T-helper 22 cell (primary cell): ENCODE results near the gene GALM.
"Not testable (repeated sequence)": the region's sequence is repeated elsewhere in the genome, so short reads cannot be mapped to it uniquely, and the experiment has no call there.

Source experiments
- DNase-seq: peaks from one replicate; pipeline ENCODE4 v3.0.0-alpha.2; 2020; ENCODE audit warnings: low read depth

GALM gene

DNA sequence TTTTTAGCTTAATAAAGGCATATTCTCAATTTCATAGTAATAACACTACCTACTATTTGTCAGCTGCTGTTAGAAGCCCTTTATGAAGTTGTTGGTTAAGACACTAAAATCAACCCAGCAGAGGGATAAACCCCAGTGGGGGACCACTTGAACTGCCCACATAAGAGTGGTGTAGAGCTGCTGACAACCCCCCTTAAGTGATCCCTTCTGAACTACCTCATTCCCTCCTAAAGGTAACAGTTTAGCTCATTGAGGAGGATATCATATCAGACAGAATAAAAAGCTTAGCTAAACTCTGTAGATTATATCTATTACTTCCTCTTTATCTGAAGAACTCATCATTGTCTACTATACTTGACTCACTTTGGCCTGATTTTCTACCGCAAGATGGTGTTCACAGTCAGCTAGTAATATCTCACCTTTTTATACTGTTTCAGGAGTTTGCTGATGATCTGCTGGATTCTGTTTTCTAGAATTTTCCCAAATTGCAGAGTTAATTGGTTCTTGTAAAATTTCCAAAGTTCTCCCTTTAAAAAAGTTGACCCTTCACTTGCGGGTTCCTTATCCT, 16.2 kb downstream of the GALM start:
- peak; percentile 32 for DNase-seq

DNA sequence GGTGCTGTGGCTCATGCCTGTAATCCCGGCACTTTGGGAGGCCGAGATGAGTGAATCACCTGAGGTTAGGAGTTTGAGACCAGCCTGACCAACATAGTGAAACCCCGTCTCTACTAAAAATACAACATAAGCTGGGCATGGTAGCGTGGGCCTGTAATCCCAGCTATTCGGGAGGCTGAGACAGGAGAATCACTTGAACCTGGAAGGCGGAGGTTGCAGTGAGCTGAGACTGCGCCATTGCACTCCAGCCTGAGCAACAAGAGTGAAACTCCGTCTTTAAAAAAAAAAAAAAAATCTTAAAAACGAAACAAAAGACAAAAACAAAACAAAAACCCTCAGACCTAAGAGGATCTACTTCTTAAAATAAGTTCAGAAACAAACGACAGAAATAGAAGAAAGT, 16.7 kb downstream of the GALM start:
- DNase-seq = not testable (repeated sequence)

DNA sequence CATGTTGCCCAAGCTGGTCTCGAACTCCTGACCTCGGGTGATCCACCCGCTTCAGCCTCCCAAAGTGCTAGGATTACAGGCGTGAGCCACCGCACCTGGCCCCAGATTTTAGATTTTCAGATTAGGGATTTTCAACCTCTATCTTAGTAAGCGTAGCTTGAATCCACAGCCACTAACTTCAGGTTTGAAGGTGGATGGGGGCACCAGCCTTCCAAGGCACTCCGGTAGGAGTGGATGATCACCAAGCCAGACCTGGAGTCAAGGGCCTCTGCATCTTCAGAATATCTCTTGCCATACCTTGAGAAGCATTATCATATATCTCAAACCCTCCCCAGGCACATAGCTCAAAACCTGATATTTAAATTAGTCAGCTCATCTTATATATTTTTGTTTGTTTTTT, 17.9 kb downstream of the GALM start:
- no peak for DNase-seq

DNA sequence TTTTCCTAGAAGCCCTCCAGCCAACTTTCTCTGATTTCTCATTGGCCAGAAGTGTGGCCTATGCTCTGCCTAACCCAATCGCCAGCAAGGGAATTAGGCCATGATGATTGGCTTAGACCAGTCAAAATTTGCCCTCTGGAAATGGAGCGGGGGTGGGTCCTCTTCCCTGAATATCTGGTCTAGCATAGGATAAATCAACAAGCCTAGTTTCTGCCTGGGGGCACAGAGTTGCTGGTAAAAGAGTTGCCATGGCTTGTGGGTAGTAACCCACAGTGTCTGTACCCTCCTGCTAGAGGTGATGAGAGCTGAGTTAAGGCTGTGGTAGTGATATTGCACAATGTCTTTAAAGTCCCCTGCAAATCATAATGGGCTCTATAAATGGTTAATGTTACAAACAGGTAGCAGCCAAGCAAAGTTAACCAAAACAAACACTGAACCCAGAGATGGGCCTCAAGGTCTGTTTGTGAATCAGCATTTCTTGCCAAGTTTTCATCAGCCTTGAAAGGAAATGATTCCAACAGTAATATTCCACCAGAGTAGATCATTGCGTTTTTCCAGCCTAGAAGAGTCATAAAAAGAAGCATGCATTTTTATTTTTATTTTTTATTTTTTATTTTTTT, 19.3 kb downstream of the GALM start:
- DNase-seq = no peak

DNA sequence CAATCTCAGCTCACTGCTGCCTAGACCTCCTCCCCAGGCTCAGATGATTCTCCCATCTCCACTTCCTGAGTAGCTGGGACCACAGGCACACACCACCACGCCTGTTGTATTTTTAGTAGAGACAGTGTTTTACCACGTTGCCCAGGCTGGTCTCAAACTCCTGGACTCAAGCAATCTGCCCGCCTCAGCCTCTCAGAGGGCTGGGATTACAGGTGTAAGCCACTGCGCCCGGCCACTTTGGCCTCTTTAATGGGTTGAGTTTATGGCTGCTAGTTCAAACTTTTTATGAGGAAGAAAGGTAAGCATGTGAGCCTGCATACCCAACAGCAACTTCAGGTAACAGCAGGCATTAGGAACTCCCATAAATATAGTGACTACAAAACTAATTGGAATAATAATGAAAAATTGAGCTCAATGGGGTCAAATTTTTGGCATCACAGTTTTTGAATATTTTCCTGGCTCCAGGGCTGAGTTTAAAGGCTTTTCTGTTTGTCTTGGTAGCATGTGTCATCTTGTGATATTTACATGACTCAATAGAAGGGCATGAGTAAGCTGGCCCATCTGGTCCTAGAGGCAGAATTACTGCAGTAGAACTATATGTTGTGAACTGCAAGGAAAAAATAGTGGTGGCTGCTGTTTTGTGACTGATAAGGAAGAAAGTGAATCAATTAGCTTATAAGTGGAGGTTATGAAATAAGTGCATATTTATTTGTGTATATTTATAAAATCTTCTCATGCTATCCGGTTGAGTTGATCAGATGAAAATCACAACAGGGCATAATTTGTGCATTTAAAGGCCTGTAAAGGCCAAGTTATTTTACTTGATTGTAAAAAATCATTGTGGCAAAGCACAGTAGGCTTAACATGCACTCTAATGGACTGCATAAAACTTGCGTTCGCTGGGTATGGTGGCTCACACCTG, 24.8 kb downstream of the GALM start:
- no peak for DNase-seq

DNA sequence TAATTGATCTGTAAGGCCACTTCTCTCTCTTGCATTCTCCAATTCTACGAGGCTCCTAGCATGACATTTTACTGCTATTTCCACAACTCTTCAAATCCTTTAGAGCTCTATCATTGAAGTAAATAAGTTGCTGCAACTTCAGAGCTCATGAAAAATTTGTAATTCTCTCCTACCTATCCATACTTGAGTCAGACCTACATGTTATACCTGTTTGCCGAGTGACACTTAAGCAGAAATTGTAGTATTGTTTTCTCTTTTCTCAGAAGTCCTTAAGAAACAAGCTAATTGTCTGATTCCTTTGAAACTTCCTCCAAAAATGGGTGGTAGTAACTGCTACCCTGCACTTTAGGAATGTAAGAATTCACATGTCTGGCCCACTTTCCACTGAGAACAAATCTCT, 26.1 kb downstream of the GALM start:
- DNase-seq = no peak

DNA sequence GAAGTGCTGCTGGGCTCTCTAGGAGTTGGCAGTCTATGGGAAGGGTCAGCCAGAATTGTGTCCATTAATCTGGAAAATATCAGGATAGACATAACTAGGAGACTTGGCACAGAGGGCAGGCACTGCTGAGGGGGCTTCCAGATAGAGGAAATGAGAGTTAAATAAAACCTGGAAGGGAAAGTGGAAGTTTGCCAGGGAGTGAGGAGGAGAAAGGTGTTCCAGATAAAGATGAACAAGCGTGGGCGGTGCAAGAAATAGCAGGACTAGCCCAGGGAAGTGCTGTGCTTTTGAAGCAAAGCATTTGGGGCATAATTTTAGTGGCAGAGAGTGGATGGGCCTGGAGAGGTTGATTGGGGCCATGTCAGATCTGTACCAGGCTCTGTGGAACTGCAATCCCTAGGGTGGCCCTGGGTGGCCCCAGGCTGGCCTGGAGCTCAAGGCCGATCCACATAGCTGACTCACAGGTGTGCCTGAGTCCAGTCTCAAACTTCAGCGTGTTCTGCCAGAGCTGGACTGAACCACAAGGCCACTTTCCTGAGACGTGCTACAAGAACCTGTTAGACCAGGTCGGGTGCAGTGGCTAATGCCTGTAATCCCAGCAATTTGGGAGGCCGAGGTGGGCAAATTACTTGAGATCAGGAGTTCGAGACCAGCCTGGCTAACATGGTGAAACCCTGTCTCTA, 26.9 kb downstream of the GALM start:
- DNase-seq = no peak

DNA sequence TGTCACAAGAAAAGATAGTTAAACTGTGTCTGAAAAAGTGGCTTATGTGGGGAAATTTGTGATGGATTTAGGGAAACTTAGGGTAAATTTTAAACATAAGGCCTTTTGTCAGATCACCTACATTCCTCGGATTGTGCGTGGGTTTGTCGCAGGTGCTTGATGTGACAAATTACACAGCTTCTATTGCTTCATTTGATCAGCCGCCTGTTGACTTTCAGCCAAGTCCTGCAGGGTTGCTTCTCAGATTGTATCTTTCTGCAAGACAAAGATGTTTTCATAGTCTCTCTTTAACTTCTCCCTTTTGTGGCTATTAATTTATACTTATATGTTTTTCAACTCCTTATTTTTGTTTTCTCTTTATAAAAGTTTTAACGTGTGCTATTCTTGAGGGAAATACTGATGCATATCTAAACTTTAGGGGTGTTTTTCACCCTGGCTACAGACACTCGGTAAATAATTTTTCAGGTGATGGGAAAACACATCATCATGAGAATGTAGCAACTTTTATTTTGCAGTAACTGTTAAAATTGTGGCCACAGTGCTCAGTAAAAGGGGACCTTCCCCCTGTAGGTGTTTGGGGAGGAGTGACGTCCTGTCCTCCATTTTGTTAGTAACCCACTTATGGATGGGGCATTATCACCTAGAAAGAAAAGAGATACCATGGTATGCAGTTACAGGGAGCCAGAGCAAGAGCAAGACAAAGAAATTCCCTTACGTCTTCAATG, 31.4 kb downstream of the GALM start:
- peak; percentile 50 for DNase-seq

DNA sequence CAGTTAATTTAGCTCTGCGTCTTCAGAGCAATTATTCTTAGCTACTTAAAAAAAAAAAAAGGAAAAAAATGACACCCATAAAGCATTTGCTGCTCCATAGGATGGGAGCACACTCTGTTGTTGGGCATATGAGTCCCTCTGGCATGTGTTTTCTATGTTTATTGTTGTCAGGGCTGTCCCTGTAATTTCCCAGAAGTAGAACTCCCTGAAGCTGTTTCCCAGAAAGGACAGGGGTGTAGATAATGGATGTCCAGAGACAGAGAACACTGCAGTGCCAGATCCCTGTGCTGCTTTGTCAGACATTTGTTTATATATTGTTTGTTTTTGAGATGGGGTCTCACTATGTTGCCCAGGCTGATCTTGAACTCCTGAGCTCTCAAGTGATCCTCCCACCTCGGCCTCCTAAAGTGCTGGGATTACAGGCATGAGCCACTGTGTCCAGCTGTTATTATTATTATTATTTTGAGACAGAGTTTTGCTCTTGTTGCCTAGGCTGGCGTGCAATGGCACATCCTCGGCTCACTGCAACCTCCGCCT, 32.6 kb downstream of the GALM start:
- DNase-seq = no peak

DNA sequence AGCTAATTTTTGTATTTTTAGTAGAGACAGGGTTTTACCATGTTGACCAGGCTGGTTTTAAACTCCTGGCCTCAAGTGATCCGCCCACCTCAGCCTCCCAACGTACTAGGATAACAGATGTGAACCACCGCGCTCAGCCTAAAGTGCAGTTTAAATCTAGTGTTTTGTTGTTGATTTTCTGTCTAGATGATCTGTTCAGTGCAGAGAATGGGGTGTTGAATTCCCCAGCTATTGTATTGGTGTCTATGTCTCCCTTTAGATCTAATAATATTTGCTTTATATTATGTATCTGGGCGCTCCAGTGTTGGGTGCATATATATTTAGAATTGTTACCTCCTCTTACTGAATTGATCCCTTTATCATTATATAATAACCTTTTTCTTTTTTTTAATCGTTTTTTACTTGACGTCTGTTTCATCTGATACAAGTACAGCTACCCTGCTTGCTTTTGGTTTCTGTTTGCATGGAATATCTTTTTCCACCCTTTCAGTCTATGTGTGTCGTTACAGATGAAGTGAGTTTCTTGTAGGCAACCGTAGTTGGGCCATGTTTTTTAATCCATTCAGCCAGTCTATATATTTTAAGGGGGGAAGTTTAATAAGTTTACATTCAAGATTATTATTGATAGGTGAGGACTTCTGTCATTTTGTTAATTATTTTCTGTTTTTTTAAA, 34.3 kb downstream of the GALM start:
- no peak for DNase-seq

DNA sequence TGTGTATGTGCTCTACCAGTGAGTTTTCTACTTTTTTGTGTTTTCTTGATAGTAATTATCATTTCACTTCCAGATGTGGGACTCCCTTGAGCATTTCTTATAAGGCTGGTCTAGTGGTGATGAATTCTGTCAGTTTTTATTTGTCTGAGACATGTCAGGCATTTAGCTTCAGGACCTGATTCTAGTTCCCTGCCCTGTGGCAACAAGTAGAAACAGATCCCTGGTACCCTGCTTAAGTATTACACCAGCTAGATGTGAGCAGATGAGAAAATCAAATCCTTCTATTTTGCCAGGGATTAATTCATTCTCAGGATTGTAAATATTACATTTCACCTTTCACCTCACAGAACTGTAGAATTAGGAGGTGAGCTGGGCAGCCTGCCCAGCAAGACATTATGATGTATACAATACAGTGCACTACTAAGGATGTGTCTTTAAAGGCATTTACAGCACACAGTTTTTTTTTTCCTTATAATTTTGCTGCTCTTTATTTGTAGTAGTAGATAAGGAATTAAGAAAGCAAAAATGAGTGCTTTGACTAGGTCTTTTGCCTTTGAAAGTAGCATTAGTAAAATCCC, 35.1 kb downstream of the GALM start:
- DNase-seq = no peak

DNA sequence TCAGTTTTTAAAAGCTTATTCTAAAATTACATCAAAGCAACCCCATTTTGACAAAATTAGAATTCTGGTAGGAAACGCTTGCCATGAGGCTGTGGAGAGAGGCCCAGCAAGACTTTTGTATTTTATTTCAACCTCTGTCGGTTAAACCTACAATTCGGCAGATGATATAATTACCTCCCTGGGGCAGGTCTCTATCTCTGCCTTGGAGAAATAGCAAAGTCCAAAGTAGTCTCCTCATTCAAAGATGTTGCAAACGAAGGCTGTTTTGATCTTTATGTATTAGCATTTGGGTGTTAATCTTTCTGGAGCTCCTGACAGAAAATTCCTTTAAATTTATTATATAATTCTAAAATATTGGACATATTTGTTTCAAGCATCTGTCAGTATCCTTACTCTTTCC, 35.6 kb downstream of the GALM start:
- DNase-seq = no peak

DNA sequence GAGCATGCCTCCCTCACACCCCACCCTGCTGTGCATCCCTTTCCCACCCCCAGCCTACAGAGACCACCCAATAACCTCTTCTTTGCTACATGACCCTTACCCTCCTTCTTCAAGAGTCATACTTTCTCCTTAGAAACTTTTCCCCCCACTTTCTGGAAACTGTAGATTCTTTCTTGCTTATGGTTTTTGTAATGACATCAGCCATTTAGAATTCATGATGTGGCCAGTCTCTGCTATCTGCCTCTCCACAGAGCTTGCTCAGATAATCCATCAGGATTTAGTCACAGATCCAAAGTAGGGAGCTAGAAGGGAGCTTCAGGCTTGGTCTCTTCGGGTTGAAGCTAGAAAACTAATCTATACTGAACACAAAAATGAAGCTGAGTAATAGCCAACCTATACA, 36.5 kb downstream of the GALM start:
- DNase-seq = no peak

DNA sequence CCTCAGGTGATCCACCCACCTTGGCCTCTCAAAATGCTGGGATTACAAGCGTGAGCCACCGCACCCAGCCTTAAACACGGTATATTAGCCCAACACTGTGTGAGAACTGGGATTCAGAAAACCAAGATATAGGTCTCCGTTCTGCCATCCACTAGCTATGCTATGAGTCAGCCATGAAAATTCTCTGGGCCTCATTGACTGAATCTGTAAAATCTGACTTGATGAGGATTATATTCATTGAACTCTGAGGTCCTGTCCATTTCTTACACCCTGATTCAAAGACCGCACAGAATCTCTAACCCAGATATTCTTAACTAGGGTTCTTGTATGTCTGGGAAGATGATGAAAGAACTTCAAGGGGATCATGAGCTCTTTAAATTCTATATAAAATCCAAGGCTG, 37.4 kb downstream of the GALM start:
- not testable (repeated sequence) for DNase-seq

DNA sequence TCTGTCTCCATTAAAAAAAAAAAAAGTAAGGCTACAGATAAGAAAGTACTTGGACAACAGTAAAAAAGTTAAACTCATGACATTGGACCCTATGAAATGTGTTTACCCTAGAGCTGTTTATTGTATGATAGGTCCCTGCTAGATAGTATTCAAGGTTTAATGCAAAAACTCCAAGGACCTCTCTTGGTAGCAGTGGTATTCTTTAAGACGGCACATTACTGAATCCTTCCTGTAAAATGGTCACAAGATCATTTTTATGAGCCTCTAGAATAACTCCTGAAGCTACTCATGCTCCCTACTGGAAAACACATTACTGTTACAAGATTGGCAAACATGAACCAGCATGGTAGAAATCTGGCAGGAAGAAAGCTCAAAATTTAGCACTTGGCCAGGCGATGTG, 38.8 kb downstream of the GALM start:
- no peak for DNase-seq

DNA sequence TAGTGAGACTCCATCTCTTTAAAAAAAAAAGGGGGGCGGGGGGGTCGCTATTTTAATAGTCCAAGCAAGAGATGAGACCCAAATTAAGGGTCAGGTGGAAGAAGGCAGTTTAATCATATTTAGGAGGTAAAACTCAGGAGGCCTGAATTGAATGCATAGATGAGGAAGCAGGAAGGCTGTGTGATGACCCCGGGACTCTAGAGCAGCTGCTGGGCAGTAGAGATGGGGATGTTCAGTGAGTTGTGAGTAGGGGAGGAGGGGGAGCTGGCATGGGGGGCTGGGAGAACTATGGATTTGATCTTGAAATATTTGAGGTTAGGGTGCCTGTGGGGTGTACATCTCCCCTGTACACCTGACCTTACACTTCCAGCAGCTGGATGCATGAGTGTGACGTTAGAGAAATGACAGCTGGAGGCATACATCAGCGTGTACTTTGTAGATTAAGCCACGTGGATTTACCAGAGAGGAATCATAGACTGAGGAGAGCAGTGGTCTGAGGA, 41.0 kb downstream of the GALM start:
- DNase-seq = no peak

DNA sequence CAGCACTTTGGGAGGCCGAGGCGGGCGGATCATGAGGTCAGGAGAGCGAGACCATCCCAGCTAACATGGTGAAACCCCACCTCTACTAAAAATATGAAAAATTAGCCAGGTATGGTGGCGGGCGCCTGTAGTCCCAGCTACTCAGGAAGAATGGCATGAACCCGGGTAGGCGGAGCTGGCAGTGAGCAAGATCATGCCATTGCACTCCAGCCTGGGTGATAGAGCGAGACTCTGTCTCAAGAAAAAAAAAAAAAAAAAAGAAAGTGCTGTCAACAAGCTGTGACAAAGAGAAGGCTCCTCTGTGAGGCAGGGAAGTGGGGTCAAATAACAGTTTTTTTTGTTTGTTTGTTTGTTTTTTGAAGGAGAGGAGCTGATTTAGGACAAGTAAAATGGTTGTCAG, 42.6 kb downstream of the GALM start:
- DNase-seq = not testable (repeated sequence)

DNA sequence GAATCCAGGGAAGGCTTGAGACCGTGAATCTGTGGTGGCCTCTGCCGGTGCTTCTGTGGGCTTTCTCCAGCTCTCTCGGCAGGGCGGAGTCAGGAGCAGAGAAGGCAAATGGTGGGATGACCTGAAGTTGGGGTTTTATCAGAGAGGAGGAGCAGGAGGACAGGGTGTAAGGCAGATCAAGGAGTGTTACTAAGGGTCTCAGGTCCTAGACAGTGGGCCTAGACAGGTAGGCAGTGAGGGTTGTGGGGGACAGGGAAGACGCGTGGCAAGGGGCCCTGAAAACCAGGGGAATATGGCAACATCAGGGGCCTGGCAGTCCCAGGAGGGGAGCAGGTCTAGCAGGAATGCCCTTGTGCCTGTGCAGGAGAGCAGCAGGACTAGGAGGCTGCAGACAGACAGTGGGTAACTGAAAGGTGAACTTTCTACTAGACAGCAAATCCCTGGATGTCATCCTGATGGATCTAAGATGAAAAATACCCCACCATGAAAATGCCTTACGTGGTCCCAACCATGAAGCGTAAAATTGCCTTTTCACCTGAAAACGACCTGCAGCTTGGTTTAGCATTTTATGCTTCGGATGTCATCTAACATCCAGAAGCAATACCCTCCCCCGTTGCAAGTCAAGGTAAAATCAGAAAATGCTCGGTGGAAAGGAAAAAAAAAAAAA, 43.1 kb downstream of the GALM start:
- no peak for DNase-seq

DNA sequence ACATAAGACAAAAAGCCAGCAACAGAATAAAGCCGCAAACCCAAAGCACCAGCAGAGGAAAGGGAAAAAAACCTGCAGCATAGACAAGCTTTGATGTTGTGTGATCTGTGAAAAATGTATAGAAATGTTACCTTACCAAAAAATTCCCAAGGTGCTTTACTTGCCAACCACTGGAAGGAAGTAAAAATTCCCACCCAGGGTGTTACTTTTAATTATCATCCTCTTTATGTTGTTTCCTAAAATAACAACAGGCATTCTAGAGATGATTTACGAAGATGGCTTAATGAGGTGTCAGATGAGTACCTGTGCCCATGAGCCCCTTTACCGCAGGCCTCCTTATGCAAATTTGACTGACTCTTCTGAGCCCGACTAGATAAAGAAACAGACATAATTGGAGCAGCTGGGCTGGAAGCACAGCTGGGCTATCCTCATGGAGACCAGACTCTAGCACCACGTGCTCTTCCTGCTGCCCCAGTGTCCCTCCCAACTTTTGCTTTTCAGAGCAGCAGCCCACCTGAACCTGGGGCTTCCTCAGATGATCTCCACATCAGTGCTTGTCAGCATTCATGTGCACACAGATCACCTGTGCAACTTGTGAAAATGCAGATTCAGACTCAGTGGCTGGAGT, 43.8 kb downstream of the GALM start:
- peak; percentile 48 for DNase-seq

DNA sequence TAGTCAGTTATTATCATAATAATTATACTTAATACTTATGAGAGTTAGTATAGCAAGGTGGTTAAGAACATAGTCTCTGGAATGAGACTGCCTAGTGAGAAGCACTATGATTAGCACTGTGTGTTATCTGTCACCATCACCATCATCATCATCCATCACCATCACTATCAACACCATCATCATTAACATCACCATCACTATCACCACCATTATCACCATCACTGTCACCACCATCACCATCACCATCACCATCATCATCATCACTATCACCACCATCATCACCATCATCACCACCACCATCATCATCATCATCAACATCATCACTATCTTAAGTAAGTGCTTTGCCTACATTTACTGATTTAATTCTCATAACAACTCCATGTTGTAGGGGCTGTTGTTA, 45.6 kb downstream of the GALM start:
- DNase-seq = no peak
